Frontal cortex (tissue), 4 donors: Measurements from ENCODE around the gene MPND. TPM values are rescaled to one million over a fixed set of nuclear protein-coding genes. Genes with fewer than 3 reads are reported as not detected.
A peak's percentile ranks its signal among the peaks of the same experiment; 100 is the strongest.

Source experiments
- DNase-seq, 2 donors: peaks; one replicate each; pipeline ENCODE4 v3.0.0; 2012; ENCODE audit warnings: low spot score in 2 of 2
- FAIRE-seq: peaks from 2 replicates; lab custom pipeline; 2012; peaks lifted over from hg19 to GRCh38; lab: Jason Lieb, UNC
- total RNA-seq: library from RNA; depleted of rRNA; stranded (reverse); fragments of >200 nt; gene quantifications from one replicate; pipeline ENCODE4 v1.2.3, GENCODE V29; 2014
- donor health status: control.
- donor health status: control.
- donor health status: control.

Gene MPND
- total RNA-seq, 1 donor from 2014 or later = 18.8 TPM

DNA sequence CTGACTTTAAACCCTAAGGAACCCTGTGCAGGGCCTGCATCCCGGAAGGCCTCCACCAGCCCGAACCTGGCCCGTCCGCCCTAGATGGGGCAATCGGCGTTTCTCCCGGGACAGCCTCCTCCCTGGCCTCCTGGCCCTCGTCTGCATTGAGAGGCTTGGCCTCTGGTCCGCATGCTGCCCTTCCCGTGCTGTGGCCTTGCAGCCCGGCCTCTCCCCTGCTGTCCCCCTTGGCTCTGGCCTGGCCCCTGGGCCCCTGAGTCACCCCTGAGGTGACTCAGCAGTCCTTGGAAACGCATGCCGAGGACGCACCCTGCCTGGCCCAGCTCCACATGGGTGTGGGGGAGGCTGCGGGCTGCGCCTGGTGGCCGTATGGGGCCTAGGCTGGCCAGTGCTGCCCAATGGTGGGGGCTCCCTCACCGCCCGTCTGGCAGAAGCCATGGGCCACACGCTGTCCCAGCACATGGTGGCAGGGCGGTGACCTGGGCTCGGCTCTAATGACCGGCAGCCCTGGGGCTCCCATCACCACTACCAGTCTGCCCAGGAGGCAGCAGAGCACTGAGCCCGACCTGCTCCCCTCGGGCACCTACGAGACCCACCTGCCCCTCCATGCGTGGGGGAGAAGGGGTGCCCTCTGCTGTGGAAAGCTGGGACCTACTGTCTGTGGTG, 31.3 kb downstream of the MPND start:
- FAIRE-seq = no peak
- DNase-seq = no peak

DNA sequence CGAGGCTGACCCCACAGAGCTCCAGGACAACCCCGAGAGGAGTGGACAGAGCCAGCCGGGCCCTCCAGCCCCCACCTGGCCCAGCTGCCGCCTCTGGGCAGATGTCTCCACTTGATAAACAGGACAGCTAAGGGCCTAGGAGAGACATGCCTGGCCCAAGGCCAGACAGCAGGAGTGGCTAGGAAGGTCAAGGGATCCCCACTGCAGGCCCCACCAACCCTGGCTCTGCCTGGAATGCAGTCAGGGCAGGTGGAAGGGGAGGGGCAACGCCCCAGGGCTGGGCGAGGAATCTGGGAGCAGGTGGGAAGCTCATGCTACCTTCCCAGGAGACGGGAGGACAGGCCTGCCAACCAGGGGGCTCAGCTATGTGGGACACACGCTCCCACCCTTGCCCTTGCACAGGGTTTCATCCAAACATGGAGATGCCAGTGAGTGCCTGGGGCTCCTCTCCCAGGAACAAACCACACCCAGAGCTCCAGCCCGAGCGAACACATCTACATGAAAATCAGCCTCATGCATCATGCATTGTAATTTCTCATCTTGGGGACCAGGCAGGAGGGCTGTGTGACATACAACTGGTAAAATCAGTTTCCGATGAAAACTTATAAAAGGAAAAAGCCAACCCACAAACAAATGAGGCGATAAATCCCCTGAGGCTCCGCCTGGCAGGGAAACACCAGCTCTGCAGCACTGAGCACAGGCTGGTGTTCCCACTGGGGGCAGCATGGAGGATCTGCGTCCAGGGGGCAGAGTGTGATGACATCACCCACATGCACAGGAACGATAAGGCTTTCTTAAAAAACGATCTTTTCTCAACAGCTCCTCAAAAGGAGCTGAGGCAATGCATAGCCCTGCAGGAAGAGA, 32.0 kb downstream of the MPND start:
- FAIRE-seq = no peak
- DNase-seq = no peak

DNA sequence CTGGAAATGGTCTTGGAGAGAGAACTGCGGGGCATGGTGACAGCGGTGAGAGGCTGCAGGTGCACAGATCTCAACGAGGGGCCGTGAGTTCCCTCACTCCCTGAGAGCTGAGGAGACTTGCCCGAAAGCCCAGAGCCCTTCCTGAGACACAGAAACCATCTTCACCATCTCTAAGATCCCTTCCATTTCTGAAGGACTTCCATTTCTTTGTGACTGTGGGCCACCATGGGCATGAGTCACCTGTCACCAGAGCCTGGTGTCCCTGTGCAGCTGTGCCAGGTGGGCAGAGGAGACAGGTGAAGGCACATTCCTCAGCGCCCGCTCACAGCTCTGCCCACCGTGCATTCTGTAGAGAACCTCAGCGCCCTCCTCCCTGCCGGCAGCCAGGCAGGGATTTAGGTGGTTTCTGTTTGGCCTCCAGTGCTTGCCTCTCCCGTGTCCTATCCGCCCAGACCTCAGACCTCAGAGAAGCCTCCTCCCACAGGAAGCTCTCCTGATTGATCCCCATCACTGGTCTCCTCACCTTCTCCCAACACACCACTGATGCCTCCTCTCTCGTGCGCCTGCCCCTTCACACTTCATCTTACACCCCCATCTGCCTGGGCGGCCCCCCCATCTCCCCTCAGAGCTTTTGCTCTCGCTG, 32.8 kb downstream of the MPND start:
- FAIRE-seq (no peak), DNase-seq (no peak)

DNA sequence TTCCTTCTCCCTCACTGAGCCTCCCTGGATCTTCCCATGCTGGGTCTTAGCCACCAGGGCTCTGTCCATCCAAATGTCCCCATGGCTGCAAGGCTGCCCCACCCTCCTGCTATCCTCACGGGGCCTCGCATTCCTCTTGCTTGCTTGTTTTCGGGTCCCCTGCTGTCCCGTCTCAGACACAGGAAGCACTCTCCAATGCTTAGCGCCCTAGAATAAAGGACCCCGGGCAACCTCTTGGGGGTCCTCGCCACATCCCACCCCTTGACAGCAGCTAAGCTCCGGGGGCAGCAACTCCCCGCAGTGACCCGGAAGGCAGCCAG, 33.3 kb downstream of the MPND start:
- DNase-seq (no peak), FAIRE-seq (no peak)

DNA sequence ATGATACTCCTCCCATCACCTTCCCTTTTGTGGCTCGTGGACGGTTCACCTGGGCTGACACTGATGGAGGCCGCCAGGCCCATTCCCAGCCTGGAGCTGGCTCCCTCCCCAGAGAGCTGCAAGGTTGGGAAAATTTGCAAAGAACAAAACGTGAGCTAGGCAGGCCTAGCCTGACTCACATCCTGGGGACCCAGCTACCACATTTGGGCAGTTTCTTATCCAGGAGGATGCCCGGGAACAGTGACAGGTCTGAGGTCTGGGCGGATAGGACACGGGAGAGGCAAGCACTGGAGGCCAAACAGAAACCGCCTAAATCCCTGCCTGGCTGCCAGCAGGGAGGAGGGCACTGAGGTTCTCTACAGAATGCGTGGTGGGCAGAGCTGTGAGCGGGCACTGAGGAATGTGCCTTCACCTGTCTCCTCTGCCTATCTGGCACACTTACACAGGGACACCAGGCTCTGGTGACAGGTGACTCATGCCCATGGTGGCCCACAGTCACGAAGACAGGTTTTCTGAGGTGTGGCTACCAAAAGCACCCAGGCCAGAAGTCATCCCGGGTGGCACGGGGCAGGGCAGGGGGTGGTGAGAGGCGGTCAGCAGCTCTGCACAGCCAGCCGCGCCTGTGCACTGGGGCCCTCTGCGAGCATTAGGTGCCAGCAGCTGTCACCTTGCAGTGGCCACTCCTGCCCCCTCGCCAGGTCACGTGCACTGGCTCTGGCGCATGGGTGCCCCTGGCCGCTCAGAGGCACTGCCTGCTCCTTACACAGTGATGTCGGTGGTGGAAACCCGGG, 33.8 kb downstream of the MPND start:
- DNase-seq (no peak), FAIRE-seq (no peak)

DNA sequence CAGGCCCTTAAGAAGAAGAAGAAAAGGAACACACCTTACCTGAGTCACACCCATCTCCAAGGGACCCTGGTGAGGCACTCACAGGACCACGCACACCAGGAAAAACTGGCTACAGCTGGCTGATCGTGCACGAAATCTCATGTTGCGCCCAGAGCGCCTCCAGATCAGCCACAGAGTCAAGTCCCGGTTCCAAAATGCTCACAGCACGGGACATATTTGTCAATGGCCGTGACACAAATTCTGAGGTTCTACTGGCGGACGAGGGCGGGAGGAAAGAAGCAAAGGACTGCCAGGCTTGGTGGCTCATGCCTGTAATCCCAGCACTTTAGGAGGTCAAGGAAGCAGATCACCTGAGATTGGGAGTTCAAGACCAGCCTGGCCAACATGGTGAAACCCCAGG, 35.5 kb downstream of the MPND start:
- no peak for DNase-seq

DNA sequence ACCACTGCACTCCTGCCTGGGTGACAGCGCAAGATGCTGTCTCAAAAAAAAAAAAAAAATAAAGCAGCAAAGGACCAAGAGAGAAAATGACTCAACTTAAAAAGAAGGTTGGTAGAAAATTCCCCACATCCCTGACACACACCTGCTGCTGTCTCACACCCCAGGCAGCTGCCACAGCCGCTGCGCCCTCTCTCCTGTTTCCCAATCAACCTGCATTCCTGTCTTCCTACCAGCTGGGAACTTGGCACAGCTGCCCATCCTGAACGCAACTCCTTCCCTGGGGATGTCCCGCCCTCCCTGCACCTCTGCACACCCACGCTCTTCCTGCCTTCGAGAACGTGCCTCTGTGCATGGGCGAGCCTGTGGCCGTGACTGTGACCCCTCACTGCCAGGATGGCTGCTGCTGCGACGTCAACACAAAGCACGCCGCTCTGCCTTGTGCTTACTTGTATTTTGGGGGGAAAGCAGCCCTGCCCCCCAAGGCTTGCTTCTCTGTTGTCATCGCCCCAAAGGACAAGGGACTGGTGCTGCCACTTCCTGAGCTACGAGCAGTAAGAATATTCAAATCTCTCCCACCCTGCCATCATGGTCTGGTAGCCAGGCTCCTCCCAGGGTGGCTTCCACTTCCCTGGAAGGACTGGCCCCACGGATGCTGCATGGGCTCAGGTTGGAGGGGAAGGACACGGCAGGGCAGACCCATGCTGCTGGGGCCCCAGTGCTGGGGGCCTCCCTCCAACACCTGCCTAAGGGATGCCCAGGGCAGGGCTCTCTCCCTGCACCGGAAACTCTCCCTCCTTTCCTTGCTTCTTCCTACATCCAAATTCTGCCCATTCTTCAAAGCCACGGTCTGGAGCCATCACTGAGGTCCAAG, 36.3 kb downstream of the MPND start:
- DNase-seq (no peak), FAIRE-seq (no peak)

More for the DNA sequence above, 35.5 kb downstream of the MPND start:
- no peak for FAIRE-seq

DNA sequence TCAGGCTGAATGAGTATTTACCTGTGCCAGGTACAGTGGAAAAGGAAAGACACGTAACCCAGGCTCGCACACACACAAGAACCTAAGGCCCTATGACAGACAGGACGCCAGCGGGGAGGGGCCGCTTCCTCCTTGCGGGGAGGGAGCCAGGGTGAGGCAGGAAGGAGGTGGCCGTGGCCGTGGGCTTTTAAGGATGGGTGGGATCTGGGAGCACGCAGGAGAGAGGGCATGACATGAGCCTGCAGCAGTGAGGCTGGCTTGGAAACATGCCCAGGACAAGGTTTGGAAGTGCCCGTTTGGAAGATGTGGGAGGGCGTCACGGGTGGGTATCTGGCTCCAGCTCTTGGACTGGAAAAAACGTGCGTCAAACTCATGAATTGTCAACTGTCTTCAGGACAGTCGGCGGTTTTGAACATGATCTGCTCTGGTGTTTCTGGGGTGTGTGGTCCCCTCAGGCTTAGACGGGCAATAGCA, 36.9 kb downstream of the MPND start:
- no peak for FAIRE-seq
- DNase-seq = no peak

DNA sequence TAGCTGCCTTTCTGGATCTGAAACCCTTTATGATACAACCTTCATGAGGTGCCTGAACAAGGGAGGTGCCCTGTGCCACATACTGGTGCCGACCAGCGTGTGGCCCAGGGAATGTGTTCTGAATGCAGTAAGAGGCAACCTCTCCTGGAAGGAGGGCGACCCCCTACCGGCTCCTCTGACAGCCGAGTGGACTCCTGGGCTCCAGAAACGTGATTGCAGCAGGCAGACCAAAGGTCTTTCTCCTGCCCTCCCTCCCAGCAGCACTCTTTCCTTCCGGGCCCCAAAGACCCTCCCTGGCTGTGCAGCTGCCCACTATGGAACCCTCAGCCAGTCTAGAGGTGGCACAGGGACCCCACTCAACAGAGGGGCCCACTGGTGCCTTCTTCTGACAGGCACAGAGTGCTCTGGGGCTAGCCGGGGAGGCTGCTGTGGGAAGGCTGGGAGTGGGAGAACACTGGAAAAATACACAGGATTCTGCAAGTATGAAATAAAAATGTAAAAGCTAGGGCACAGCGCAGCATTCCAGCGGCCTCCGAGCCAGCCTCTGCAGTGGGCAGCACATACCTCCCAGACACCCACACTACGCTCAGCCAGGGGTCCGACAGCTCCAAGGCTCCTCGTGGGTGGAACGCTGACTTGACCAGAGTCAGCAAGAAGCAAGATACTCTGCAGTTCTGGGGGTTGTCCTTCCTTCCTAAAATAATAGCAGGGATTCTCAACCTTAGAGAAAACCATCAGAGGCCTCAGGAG, 42.1 kb downstream of the MPND start:
- DNase-seq (no peak), FAIRE-seq (no peak)

DNA sequence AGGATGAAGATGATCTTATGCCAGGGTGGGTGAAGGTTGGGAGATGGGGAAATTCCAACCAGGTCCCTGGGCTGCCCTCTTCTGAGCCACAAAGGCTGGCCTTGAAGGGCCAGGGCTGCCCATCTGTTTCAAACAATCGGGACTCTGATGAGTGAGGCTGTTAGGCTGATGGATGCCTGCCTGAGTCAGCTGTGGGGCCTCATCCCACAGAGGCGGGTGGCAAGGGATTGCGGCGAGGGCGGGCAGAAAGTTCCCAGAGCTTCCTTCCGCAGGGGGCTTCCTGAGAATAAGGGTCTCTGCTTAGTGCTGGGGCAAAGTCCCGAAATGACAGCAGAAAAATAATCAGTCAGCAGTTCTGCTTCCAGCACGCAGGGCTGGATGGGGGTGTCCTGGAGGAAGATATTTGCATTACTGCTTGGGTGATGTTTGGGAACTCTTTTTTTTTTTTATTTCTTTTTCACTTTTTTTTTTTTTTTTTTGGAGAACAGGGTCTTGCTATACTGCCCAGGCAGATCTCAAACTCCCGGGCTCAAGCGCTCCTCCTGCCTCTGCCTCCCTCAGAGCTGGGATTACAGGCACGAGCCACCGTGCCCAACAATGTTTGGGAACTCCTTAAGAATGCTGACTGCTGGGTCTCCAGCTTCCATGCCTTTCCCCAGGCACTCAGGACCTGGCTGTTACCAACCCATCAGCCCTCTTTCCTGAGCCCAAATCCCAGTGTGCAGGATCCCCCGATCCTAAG, 42.9 kb downstream of the MPND start:
- DNase-seq = peak in 1 of 2 donors; percentile 65
- no peak for FAIRE-seq

DNA sequence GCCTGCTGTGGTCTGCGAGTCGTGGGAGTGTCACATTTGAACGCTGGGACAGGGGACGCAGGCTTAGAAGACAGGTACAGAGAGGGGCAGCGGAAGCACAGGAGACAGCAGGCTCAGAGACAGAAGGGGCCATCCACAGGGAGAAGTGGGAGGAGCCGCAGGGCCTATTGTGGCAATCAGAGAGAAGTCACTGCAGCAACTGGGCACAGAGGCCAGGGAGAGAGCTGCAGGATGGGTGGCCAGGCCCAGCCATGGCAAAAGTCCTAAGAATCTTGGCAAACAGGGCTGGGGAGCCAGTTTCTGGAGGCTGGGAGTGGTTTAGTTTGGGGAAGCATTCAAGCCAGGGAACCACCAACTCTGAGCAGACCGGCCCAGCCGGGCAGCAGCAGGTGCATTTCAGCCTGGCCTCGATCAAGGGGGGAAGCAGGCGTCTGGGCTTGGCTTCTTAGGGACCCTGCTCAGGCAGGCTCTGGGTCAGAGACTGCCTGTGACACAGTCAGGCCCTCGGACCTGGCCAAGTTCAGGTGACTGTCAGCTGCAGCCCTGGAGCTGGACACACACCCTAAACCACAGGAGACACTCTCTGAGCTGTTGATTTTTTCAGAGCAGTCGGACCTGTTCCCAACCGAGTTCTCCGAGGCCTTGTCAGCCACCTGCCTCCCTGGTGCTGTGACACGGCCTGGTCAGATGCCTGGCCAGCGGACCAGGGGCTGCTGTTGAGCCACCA, 45.1 kb downstream of the MPND start:
- FAIRE-seq (no peak), DNase-seq (no peak)

DNA sequence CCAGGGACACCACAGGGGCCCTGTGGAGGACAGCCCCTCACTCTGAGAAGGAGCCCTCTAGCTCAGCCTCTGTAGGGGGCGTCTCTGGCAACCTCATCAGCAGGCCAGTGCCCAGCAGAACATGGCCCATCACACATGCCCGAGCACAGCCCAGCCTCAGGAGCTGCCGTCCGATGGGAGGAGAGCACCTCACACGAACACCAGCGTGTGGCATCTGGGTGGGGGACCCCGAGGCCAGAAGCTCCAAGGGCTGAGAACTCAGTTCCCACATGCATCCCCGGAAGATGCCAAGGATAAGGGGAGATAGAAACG, 45.7 kb downstream of the MPND start:
- DNase-seq (no peak), FAIRE-seq (no peak)

DNA sequence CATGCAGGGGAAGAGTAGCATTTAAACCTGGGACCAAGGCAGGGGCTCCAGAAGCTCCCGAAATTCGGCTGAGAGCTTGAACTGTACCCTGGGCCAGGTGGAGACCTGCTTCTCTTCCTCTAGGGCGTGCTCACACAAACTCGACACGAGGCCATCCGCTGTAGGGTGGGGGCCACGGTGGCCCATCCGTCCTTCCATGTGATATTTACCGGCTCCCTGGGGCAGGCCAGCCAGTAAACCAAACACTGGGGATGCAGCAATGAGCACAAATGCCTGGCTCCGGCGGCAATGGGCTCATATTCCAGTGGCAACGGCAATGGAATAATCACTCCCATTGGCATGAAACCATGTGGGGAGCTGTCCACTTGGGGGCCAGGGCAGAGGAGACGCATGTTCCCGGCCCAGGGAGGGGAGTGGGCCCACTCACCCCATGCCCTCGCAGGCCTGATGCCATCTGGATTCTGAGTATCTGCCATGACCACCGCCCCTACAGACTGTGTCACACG, 46.2 kb downstream of the MPND start:
- no peak for FAIRE-seq
- DNase-seq = no peak

DNA sequence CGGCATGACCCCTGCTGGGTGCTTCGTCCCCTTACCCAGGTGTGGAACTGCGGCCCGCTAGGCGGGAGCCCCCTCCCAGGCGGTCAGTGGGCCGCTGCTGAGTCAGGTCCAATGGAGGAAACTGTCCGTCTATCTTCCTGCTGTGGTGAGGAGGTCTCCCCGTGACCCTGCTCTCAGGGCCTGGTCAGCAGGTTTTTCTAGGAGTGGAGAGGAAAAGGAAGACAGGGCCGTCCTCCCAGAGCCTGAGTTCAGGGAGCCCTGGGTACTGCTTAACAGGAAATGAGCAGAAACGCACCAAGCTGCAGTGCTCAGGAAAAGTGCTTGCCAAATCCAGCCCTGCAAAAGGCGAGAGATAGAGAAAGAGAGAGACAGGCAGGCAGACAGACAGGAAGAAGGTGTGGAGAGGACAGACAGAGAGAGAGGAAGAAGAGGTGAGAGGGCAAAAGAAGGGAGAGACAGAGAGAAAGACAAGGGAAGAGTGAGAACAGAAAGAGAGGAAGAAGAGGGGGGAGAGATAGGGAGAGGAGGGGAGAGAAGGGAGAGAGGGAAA, 46.7 kb downstream of the MPND start:
- DNase-seq (no peak), FAIRE-seq (no peak)

DNA sequence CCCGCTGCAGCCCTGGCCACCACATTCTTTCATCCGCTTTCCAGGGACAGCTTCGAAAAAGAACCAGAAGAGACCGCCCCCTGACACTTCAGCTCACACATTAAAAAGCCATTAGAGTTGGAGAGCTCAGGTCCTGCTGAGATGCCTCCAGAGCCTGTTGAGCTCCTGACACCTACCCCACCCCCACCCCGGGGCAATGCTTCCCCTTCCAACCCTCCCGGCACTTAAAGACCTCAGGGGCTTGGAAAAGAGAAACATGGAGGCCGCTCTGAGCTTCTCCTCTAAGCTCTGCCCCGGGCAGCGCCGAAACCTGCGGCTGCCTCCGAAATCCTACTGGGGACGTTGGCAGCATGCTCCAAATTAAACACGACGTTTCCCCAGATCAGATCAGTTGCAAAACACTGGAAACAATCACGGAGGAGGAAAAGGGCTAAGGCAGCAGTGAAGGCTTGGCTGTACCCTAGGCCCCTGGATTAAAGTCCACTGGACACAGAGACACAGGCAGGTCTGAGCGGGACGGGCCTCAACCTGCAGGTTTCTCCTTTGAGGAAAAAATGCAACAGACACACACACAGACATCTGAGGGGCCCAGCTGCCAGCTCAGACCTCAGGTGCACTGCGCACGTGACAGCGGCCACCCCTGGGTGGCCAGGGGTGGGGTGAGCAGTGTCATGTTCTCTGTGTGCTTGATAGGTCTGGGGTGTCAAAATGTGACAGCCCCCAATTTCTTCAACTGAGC, 47.4 kb downstream of the MPND start:
- DNase-seq (no peak), FAIRE-seq (no peak)

DNA sequence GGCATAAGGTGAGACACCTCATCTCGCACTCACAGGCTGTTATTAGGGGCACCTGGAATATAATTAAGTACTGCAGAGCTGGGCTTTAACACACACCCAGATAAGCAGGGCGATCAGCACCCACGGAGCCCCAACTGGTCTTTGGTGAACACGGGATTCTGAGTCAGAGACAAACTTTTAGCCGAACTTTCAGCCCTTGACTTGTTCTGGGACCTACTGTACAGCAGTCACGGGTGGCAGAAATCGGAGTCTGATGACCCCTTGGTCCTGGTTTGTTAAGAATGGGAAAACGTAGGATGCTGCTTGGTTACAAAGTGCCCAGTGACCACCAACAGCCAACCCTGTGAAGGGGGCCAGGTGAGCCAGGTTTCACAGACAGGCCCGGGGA, 47.9 kb downstream of the MPND start:
- no peak for FAIRE-seq
- DNase-seq = no peak
